ENCODE results near the gene GRPR.

GRCh38 chrX:16140448-16140847 is 17.1 kb downstream of the GRPR start:
- TF ChIP-seq CTCF (IDR thresholded peaks at IDR 0.05) = no peak
- TF ChIP-seq POLR2A (IDR thresholded peaks at IDR 0.05) = no peak
